HepG2 (cell line): Measurements from ENCODE around the gene ABTB2. TPM values are rescaled to one million over a fixed set of nuclear protein-coding genes. Genes with fewer than 3 reads are reported as not detected.

Experiments used
- BORCS8-MEF2B ChIP-seq: sonication (generic); formaldehyde crosslinking; IDR thresholded peaks from 2 replicates; pipeline ENCODE4 v1.8.0; 2022; ENCODE audit warnings: mild to moderate bottlenecking, missing genetic modification reagents
- DNMT3B ChIP-seq: conservative IDR thresholded peaks from 2 replicates; pipeline ENCODE4 v1.6.1; 2016; ENCODE audit warnings: missing biosample characterization, control low read depth
- GPBP1L1 ChIP-seq: sonication (generic); formaldehyde crosslinking; IDR thresholded peaks from 2 replicates; pipeline ENCODE4 v1.5.0; 2020; ENCODE audit warnings: mild to moderate bottlenecking, missing genetic modification reagents
- RORA ChIP-seq: sonication (generic); formaldehyde crosslinking; IDR thresholded peaks from 2 replicates; pipeline ENCODE4 v1.5.0; 2020; ENCODE audit warnings: mild to moderate bottlenecking, missing genetic modification reagents, moderate library complexity
- SMARCC2 ChIP-seq: fragments of 450-650 bp; IDR thresholded peaks from 2 replicates; pipeline ENCODE4 v1.6.1; 2017; ENCODE audit warnings: antibody characterized with exemption, mild to moderate bottlenecking
- SP2 ChIP-seq: sonication (generic); formaldehyde crosslinking; IDR thresholded peaks from 2 replicates; pipeline ENCODE4 v1.5.1; 2020; ENCODE audit warnings: mild to moderate bottlenecking, missing genetic modification reagents
- TBP ChIP-seq: sonication (generic); formaldehyde crosslinking; IDR thresholded peaks from 2 replicates; pipeline ENCODE4 v1.5.0; 2020; ENCODE audit warnings: missing genetic modification reagents
- ZNF253 ChIP-seq: sonication (generic); formaldehyde crosslinking; IDR thresholded peaks from 2 replicates; pipeline ENCODE4 v1.8.0; 2022; ENCODE audit warnings: mild to moderate bottlenecking, missing genetic modification reagents, borderline replicate concordance
- ZNF274 ChIP-seq: sonication (generic); formaldehyde crosslinking; IDR thresholded peaks from 2 replicates; pipeline ENCODE4 v1.5.1; 2020; ENCODE audit warnings: mild to moderate bottlenecking, missing genetic modification reagents
- ZNF3 ChIP-seq: IDR thresholded peaks from 2 replicates; pipeline ENCODE4 v1.7.0; 2017; ENCODE audit warnings: inconsistent platforms
- ZNF33A ChIP-seq: sonication (generic); formaldehyde crosslinking; IDR thresholded peaks from 2 replicates; pipeline ENCODE4 v1.5.1; 2020; ENCODE audit warnings: missing genetic modification reagents, mild to moderate bottlenecking, moderate library complexity, borderline replicate concordance
- ZNF460 ChIP-seq: sonication (generic); formaldehyde crosslinking; IDR thresholded peaks from 2 replicates; pipeline ENCODE4 v1.5.1; 2020; ENCODE audit warnings: missing genetic modification reagents, mild to moderate bottlenecking, borderline replicate concordance
- polyA plus RNA-seq, 8 experiments: library from polyadenylated mRNA; depleted of rRNA in 3 of 8; stranded (reverse) in 7 of 8; unstranded in 1 of 8; fragments of >200 nt; fragmentation: Illumina TruSeq in 4 of 8; extraction: Trizol in 4 of 8; gene quantifications; 2 replicates each; pipeline versions ENCODE4 v1.2.1 to v1.2.3, GENCODE V29; 2011 to 2016; ENCODE audit warnings: low read depth in 4 of 8, missing spikeins in 1 of 8, mixed read lengths in 1 of 8; ENCODE audit not compliant: insufficient read depth in 1 of 8
- total RNA-seq, 5 experiments: library from RNA; depleted of rRNA; stranded (reverse); fragments of >200 nt; fragmentation: Illumina TruSeq; extraction: Trizol; gene quantifications; 2 replicates each; pipeline ENCODE4 v1.2.3, GENCODE V29; 2016; ENCODE audit warnings: low read depth in 1 of 5
- TF ChIP-seq, protein P1 (sequence below): sonication (generic); formaldehyde crosslinking; IDR thresholded peaks from 2 replicates; pipeline ENCODE4 v1.5.0; 2020; ENCODE audit warnings: missing genetic modification reagents
- TF ChIP-seq, protein P2 (sequence below): sonication (generic); formaldehyde crosslinking; IDR thresholded peaks from 2 replicates; pipeline ENCODE4 v1.4.0; 2020; ENCODE audit warnings: missing genetic modification reagents

Gene ABTB2
- total and polyA plus RNA-seq, 2 of the 13 experiments (the other 11 are each of a cell fraction or from before 2014, with no cell fraction given) = 5.1 to 15.4 TPM

DNA sequence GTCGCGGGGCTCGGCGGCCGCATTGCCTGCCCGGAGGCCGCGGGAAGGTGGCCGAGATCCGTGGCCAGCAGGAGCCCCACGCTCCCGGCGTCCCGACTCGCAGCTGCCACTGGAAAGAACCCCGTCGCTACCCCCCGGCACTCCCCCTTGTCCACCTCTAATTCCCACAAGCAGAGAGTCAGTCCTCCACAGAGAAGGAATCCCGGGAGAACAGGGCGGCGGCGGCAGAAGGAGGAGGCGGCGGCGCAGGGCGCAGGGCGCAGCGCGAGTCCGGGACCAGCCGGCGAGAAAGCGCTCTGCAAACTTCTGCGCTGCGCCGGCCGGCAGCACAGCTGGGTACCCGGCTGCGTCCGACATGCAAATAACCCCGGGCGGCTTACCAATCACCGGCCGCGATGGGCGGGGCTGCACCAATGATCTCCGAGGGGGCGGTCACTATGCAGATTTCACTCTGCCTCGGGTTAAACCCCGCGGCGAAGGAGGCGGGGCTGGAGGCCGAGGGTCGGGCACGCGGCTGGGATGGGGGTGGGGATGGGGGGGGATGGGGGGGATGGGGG lies at the start of gene ABTB2 (continued):
- TF ChIP-seq GPBP1L1 (CRISPR knock-in tag) (no peak), ZNF253 (CRISPR knock-in tag) (no peak), DNMT3B (no peak), SP2 (CRISPR knock-in tag) (peak; percentile 67), ZNF460 (CRISPR knock-in tag) (no peak), SMARCC2 (no peak), ZNF33A (CRISPR knock-in tag) (no peak), ZNF274 (CRISPR knock-in tag) (no peak), RORA (no peak), TBP (CRISPR knock-in tag) (no peak), ZNF3 (CRISPR knock-in tag) (peak; percentile 72; the same call in 1 of the 2 replicates), BORCS8-MEF2B (CRISPR knock-in tag) (no peak)
- TF ChIP-seq, protein P1, sequence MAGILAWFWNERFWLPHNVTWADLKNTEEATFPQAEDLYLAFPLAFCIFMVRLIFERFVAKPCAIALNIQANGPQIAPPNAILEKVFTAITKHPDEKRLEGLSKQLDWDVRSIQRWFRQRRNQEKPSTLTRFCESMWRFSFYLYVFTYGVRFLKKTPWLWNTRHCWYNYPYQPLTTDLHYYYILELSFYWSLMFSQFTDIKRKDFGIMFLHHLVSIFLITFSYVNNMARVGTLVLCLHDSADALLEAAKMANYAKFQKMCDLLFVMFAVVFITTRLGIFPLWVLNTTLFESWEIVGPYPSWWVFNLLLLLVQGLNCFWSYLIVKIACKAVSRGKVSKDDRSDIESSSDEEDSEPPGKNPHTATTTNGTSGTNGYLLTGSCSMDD (CRISPR knock-in tag) = no peak
- TF ChIP-seq, protein P2, sequence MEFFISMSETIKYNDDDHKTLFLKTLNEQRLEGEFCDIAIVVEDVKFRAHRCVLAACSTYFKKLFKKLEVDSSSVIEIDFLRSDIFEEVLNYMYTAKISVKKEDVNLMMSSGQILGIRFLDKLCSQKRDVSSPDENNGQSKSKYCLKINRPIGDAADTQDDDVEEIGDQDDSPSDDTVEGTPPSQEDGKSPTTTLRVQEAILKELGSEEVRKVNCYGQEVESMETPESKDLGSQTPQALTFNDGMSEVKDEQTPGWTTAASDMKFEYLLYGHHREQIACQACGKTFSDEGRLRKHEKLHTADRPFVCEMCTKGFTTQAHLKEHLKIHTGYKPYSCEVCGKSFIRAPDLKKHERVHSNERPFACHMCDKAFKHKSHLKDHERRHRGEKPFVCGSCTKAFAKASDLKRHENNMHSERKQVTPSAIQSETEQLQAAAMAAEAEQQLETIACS (CRISPR knock-in tag) = 0 out of 2 replicates have a peak, but pooled peaks have one; percentile 16
